Ishikawa (cell line): Measurements from ENCODE around the gene ADAM10.
A peak's percentile ranks its signal among the peaks of the same experiment; 100 is the strongest.

Source experiments
- CEBPB ChIP-seq: IDR thresholded peaks from 2 replicates; pipeline ENCODE4 v1.6.1; 2012
- CREB1 ChIP-seq: IDR thresholded peaks from 2 replicates; pipeline ENCODE4 v1.6.1; 2012; ENCODE audit warnings: low read depth
- EGR1 ChIP-seq: IDR thresholded peaks from 2 replicates; pipeline ENCODE4 v1.6.1; 2012
- EP300 ChIP-seq: IDR thresholded peaks from 2 replicates; pipeline ENCODE4 v1.6.1; 2012; ENCODE audit warnings: borderline replicate concordance
- FOXM1 ChIP-seq: IDR thresholded peaks from 2 replicates; pipeline ENCODE4 v1.6.1; 2012; ENCODE audit warnings: low read depth, borderline replicate concordance
- NFIC ChIP-seq: IDR thresholded peaks from 2 replicates; pipeline ENCODE4 v1.6.1; 2012
- RAD21 ChIP-seq: IDR thresholded peaks from 2 replicates; pipeline ENCODE4 v1.6.1; 2012; ENCODE audit warnings: low read depth
- REST ChIP-seq: IDR thresholded peaks from 2 replicates; pipeline ENCODE4 v1.6.1; 2012; ENCODE audit warnings: low read depth, mild to moderate bottlenecking
- TAF1 ChIP-seq: IDR thresholded peaks from 2 replicates; pipeline ENCODE4 v1.6.1; 2012; ENCODE audit warnings: low read depth, mild to moderate bottlenecking
- TCF12 ChIP-seq: IDR thresholded peaks from 2 replicates; pipeline ENCODE4 v1.6.1; 2012; ENCODE audit warnings: low read depth
- TEAD4 ChIP-seq: IDR thresholded peaks from 2 replicates; pipeline ENCODE4 v1.6.1; 2012
- YY1 ChIP-seq: IDR thresholded peaks from 2 replicates; pipeline ENCODE4 v1.6.1; 2012; ENCODE audit warnings: low read depth
- ZBTB7A ChIP-seq: IDR thresholded peaks from 2 replicates; pipeline ENCODE4 v1.6.1; 2012; ENCODE audit warnings: low read depth
- TF ChIP-seq, protein P1 (sequence below): IDR thresholded peaks from 2 replicates; pipeline ENCODE4 v1.6.1; 2012
- TF ChIP-seq, protein P2 (sequence below): IDR thresholded peaks from 2 replicates; pipeline ENCODE4 v1.6.1; 2012

ADAM10 gene

GRCh38 chr15:58793862-58794261 lies 44.4 kb upstream of the ADAM10 start:
- TF ChIP-seq EP300 (peak; percentile 96), FOXM1 (peak; percentile 92), RAD21 (peak; percentile 16; the same call in 1 of the 2 replicates), YY1 (0 out of 2 replicates have a peak, but pooled peaks have one; percentile 50), NFIC (peak; percentile 90), CREB1 (no peak; the same call in 1 of the 2 replicates), ZBTB7A (no peak), CEBPB (peak; percentile 67), TAF1 (peak; percentile 21; the same call in 1 of the 2 replicates), TCF12 (peak; percentile 97), REST (no peak), TEAD4 (peak; percentile 99)
- TF ChIP-seq, protein P1, sequence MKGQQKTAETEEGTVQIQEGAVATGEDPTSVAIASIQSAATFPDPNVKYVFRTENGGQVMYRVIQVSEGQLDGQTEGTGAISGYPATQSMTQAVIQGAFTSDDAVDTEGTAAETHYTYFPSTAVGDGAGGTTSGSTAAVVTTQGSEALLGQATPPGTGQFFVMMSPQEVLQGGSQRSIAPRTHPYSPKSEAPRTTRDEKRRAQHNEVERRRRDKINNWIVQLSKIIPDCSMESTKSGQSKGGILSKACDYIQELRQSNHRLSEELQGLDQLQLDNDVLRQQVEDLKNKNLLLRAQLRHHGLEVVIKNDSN: no peak
- TF ChIP-seq, protein P2, sequence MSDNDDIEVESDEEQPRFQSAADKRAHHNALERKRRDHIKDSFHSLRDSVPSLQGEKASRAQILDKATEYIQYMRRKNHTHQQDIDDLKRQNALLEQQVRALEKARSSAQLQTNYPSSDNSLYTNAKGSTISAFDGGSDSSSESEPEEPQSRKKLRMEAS: peak; percentile 85

GRCh38 chr15:58788056-58788710 lies 38.7 kb upstream of the ADAM10 start:
- no peak for TF ChIP-seq RAD21
- TF ChIP-seq, protein P2: no peak
- TF ChIP-seq FOXM1: no peak
- no peak for TF ChIP-seq TCF12
- no peak for TF ChIP-seq NFIC
- no peak for TF ChIP-seq EP300
- TF ChIP-seq, protein P1: no peak
- TF ChIP-seq CEBPB: no peak
- no peak for TF ChIP-seq TAF1
- no peak for TF ChIP-seq ZBTB7A
- TF ChIP-seq YY1: no peak
- no peak for TF ChIP-seq EGR1
- TF ChIP-seq REST: no peak
- TF ChIP-seq TEAD4: no peak
- TF ChIP-seq CREB1: no peak

DNA sequence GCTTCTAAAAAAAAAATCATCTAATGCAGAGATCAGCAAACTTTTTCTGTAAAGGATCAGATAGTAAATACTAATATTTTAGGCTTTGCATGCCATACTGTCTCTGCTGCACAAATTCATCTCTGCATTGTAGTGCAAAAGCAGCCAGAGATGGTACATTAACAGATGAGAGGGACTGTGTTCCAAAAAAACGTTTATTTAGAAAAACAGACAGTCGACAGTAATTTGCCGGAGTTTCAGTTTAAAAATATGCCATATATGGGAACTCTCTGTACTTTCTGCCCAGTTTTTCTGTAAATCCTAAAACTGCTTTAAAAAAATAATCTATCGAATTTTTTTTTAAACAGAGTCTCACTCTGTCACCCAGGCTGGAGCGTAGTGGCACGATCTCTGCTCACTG lies 35.8 kb upstream of the ADAM10 start:
- TF ChIP-seq REST: no peak
- no peak for TF ChIP-seq TAF1

GRCh38 chr15:58779554-58779953 lies 30.0 kb upstream of the ADAM10 start:
- TF ChIP-seq TEAD4: no peak
- no peak for TF ChIP-seq YY1
- TF ChIP-seq CEBPB: no peak
- no peak for TF ChIP-seq FOXM1
- TF ChIP-seq, protein P1: no peak
- TF ChIP-seq CREB1: no peak
- no peak for TF ChIP-seq EGR1
- TF ChIP-seq TAF1: no peak
- no peak for TF ChIP-seq EP300
- no peak for TF ChIP-seq RAD21
- no peak for TF ChIP-seq REST
- no peak for TF ChIP-seq ZBTB7A
- TF ChIP-seq, protein P2: no peak
- no peak for TF ChIP-seq TCF12
- TF ChIP-seq NFIC: no peak
